ENCODE measurements around the gene NPC1. TPM values are rescaled to one million over a fixed set of nuclear protein-coding genes. Genes with fewer than 3 reads are reported as not detected.
A peak's percentile ranks its signal among the peaks of the same experiment; 100 is the strongest.

Gene NPC1
- total RNA-seq, 3 donors from 2014 or later: 39.5 to 100 (median 81.3) TPM

DNA sequence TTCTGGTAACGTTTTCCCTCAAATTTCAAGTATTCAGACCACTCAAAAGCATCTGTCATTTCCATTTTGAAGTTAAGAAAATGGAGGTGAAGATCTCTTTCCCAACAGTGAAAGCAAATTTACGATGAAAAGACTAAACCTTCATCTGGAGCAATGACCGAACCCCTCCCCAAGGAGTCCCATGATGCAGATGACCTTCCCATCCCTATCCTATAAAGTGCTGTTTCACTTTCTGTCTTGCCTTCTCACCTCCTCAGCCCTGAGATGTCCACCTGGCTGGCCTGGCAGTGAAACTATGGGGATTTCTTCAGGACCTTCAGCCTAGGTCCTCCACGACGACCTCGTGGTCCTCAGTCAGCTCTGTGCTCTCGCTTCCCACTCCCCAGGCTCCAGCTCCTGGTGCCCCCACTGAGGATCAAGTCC, 925 bp upstream of the NPC1 start:
- TF ChIP-seq CTCF (IDR thresholded peaks at IDR 0.05) (peak in 1 of 3 donors; percentile 0), POLR2A (IDR thresholded peaks at IDR 0.05) (no peak)
- intact Hi-C loops (cut with DNase I; ENCODE audit: low total_unique reads): no loop called here
- DNase-seq (ENCODE audit: low spot score in 2 of 2): no peak
- peak overlapping the region; percentile 98 to 100 for H3K27ac ChIP-seq
- no peaks in the 10 kb centered on the region for H3K9me3 ChIP-seq
- no peaks in the 10 kb centered on the region for H3K36me3 ChIP-seq
- peak overlapping the region; percentile 86 to 99 (median 91) for H3K4me3 ChIP-seq
- H3K4me1 ChIP-seq: peaks cover 0 to 11% of the 10 kb centered on the region in 2 donors
- no peaks in the 10 kb centered on the region for H3K27me3 ChIP-seq

DNA sequence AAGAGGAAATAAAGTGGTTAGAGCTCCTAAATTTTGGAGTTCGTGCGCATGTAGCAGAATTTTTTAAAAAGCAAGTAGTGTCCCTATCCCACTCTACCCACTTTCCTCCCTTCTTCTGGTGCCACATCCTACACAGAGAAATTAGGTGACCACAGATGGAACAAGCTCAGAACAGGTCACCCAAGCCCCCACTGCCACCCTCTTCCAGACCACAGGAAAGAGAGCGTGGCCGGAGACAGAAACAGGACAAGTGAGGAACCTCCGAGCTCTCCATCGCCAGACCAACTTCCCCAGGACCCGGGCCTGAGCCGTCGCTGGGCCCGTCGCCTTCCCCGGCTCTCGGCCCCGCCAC, 433 bp downstream of the NPC1 start:
- DNase-seq (ENCODE audit: low spot score in 2 of 2): no peak
- Histone ChIP-seq H3K4me3 (peak overlapping the region; percentile 86 to 99 (median 91)), H3K27me3 (no peaks in the 10 kb centered on the region), H3K4me1 (peaks cover 0 to 11% of the 10 kb centered on the region in 2 donors), H3K36me3 (no peaks in the 10 kb centered on the region), H3K27ac (peak overlapping the region; percentile 98 to 100), H3K9me3 (no peaks in the 10 kb centered on the region)
- intact Hi-C loops (cut with DNase I; ENCODE audit: low total_unique reads): no loop called here
- TF ChIP-seq CTCF (IDR thresholded peaks at IDR 0.05) (no peak), POLR2AphosphoS5 (IDR thresholded peaks at IDR 0.05) (no peak), POLR2A (IDR thresholded peaks at IDR 0.05) (no peak)

- intact Hi-C loops (cut with DNase I; ENCODE audit: low total_unique reads): no loop called here
- Histone ChIP-seq H3K9me3 (no peaks in the 10 kb centered on the region), H3K4me1 (peaks cover 0 to 16% of the 10 kb centered on the region in 2 donors), H3K4me3 (peak overlapping the region; percentile 86 to 99 (median 91)), H3K27me3 (no peaks in the 10 kb centered on the region), H3K27ac (peak overlapping the region; percentile 98 to 100), H3K36me3 (no peaks in the 10 kb centered on the region)
- no peak for TF ChIP-seq POLR2A (IDR thresholded peaks at IDR 0.05)
- TF ChIP-seq POLR2AphosphoS5 (IDR thresholded peaks at IDR 0.05): peak in 1 of 3 donors; percentile 18
- DNase-seq (ENCODE audit: low spot score in 2 of 2): peak in 1 of 2 donors; percentile 51
Observed at GRCh38 chr18:23585007-23585871, 1.1 kb downstream of the NPC1 start.

GRCh38 chr18:23584019-23584983, 2.0 kb downstream of the NPC1 start:
- intact Hi-C loops (cut with DNase I; ENCODE audit: low total_unique reads): no loop called here

More at GRCh38 chr18:23584019-23584983, 2.0 kb downstream of the NPC1 start:
- Histone ChIP-seq H3K4me1 (peaks cover 0 to 16% of the 10 kb centered on the region in 2 donors), H3K9me3 (no peaks in the 10 kb centered on the region), H3K27me3 (no peaks in the 10 kb centered on the region), H3K27ac (peak overlapping the region; percentile 63 to 98), H3K36me3 (no peaks in the 10 kb centered on the region), H3K4me3 (peak overlapping the region in 2 of 3 donors; percentile 91 to 99)
- no peak for TF ChIP-seq CTCF (IDR thresholded peaks at IDR 0.05)
- TF ChIP-seq POLR2A (IDR thresholded peaks at IDR 0.05): no peak
- TF ChIP-seq POLR2AphosphoS5 (IDR thresholded peaks at IDR 0.05): no peak
- DNase-seq (ENCODE audit: low spot score in 2 of 2): no peak
